Spleen (tissue), 3 donors: ENCODE data around the gene DELE1.
A peak's percentile ranks its signal among the peaks of the same experiment; 100 is the strongest.

Experiments used
- POLR2A ChIP-seq, 3 donors: fragments of 450-650 bp; IDR thresholded peaks; one replicate each; pipeline ENCODE4 v1.5.1; 2017; ENCODE audit warnings: antibody characterized with exemption in 3 of 3, mild to moderate bottlenecking in 1 of 3
- POLR2AphosphoS5 ChIP-seq, 3 donors: sonication (generic); formaldehyde crosslinking; IDR thresholded peaks; one replicate each; pipeline ENCODE4 v1.5.1; 2017; ENCODE audit warnings: antibody characterized with exemption in 3 of 3

DNA sequence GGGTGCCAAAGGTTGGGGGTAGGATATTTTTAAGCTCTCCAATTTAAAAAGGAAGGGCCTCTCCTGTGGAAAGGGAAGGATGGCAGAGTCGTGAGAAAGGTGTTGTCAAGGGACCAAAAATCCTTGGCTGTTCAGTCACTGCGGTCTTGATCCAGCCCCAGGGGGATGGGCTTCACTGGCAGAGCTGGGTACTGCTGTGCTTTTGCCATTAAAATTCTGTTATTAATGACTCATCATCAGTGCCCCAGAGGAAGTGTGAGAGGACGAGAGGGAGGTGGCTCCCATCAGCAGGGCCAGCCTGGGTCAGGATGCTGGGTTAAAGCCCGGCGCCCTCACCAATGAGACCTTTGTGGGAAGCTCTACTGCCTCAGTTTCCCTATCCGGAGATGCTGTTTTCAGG lies 17.6 kb downstream of the DELE1 start:
- no peak for TF ChIP-seq POLR2A (IDR thresholded peaks at IDR 0.05)
- TF ChIP-seq POLR2AphosphoS5 (IDR thresholded peaks at IDR 0.05): peak in 1 of 3 donors; percentile 44
